Activated T-helper 1 cell treated with anti-CD3 and anti-CD28 coated beads, Interleukin-12 subunit alpha, Interleukin-12 subunit beta, Interleukin-2, Interleukin-4 antibody, amounts not matched to agents 30 ng/mL and 10 ng/mL and 1 ng/mL, durations not matched to agents 14 hours and 24 hours and 36 hours (primary cell): ENCODE data around the gene TTC39B. TPM values are rescaled to one million over a fixed set of nuclear protein-coding genes. Genes with fewer than 3 reads are reported as not detected.
"Not testable (repeated sequence)": the region's sequence is repeated elsewhere in the genome, so short reads cannot be mapped to it uniquely, and the experiment has no call there.

ENCODE experiments used
- DNase-seq: peaks from one replicate; pipeline ENCODE4 v3.0.0; 2021; ENCODE audit warnings: low spot score
- H3K27ac Mint-ChIP-seq: one replicate; pipeline ENCODE4 v1.8.0; 2021; ENCODE audit warnings: mild to moderate bottlenecking, mixed read lengths
- H3K27me3 Mint-ChIP-seq: one replicate; pipeline ENCODE4 v1.8.0; 2022; ENCODE audit warnings: mild to moderate bottlenecking, moderate library complexity, mixed read lengths; ENCODE audit not compliant: insufficient read depth
- H3K36me3 Mint-ChIP-seq: one replicate; pipeline ENCODE4 v1.8.0; 2021; ENCODE audit warnings: low read depth, mixed read lengths
- H3K4me1 Mint-ChIP-seq: one replicate; pipeline ENCODE4 v1.8.0; 2021; ENCODE audit warnings: low read depth, mixed read lengths
- H3K4me3 Mint-ChIP-seq: one replicate; pipeline ENCODE4 v1.8.0; 2021; ENCODE audit warnings: mild to moderate bottlenecking, moderate library complexity, mixed read lengths
- H3K9me3 Mint-ChIP-seq: one replicate; pipeline ENCODE4 v1.8.0; 2021; ENCODE audit warnings: mixed read lengths
- intact Hi-C: fragments of 100-400 bp; cut with micrococcal nuclease; formaldehyde crosslinking; loops from one replicate; pipeline ENCODE4 v1.15.1; 2024
- total RNA-seq: library from RNA; stranded (reverse); gene quantifications from 2 replicates; pipeline ENCODE4 v1.2.3, GENCODE V29; 2022

Gene TTC39B
- total RNA-seq, 1 donor from 2014 or later = 23.8 TPM

GRCh38 chr9:15322695-15323094 is 15.7 kb upstream of the TTC39B start:
- intact Hi-C loops, H3K27ac Mint-ChIP-seq: not testable (repeated sequence)
- peaks cover 24% of the 10 kb centered on the region for H3K9me3 Mint-ChIP-seq

GRCh38 chr9:15319661-15320060 is 12.6 kb upstream of the TTC39B start:
- H3K4me3 Mint-ChIP-seq, H3K27me3 Mint-ChIP-seq, H3K36me3 Mint-ChIP-seq, intact Hi-C loops, H3K4me1 Mint-ChIP-seq, DNase-seq, H3K27ac Mint-ChIP-seq: not testable (repeated sequence)
- H3K9me3 Mint-ChIP-seq = peaks cover 24% of the 10 kb centered on the region

More at GRCh38 chr9:15322695-15323094, 15.7 kb upstream of the TTC39B start:
- H3K4me1 Mint-ChIP-seq, DNase-seq, H3K4me3 Mint-ChIP-seq, H3K36me3 Mint-ChIP-seq, H3K27me3 Mint-ChIP-seq: not testable (repeated sequence)

GRCh38 chr9:15317836-15318235 is 10.8 kb upstream of the TTC39B start:
- Mint-ChIP-seq H3K4me3 (no peak overlapping the region), H3K36me3 (peaks cover 3% of the 10 kb centered on the region), H3K4me1 (peaks cover 10% of the 10 kb centered on the region), H3K27me3 (no peaks in the 10 kb centered on the region), H3K9me3 (peaks cover 16% of the 10 kb centered on the region), H3K27ac (no peak overlapping the region)
- intact Hi-C loops = no loop called here
- no peak for DNase-seq

GRCh38 chr9:15311607-15312006 is 4.6 kb upstream of the TTC39B start:
- H3K36me3 Mint-ChIP-seq = peaks cover 3% of the 10 kb centered on the region

GRCh38 chr9:15310107-15310850 is 3.3 kb upstream of the TTC39B start:
- peak; percentile 49 for DNase-seq
- intact Hi-C loops = loop anchor here (1.0 to 2.0 kb wide), 3 partner anchors 13 to 82 kb away; no protein-coding TSS in a partner anchor
- peaks cover 10% of the 10 kb centered on the region for H3K9me3 Mint-ChIP-seq
- peaks cover 9% of the 10 kb centered on the region for H3K36me3 Mint-ChIP-seq
- peaks cover 56% of the 10 kb centered on the region for H3K4me1 Mint-ChIP-seq
- peak overlapping the region; percentile 37 for H3K4me3 Mint-ChIP-seq
- H3K27me3 Mint-ChIP-seq = no peaks in the 10 kb centered on the region
- H3K27ac Mint-ChIP-seq = peak overlapping the region; percentile 93

More at GRCh38 chr9:15311607-15312006, 4.6 kb upstream of the TTC39B start:
- intact Hi-C loops = loop anchor here (2.0 kb wide), 1 partner anchor 15 kb away; no protein-coding TSS in a partner anchor
- Mint-ChIP-seq H3K4me3 (no peak overlapping the region), H3K27me3 (no peaks in the 10 kb centered on the region), H3K27ac (no peak overlapping the region), H3K9me3 (peaks cover 10% of the 10 kb centered on the region), H3K4me1 (peaks cover 47% of the 10 kb centered on the region)
- DNase-seq = no peak

GRCh38 chr9:15308511-15308910 is 1.5 kb upstream of the TTC39B start:
- no peak for DNase-seq
- intact Hi-C loops = no loop called here
- Mint-ChIP-seq H3K27ac (peak overlapping the region; percentile 19), H3K27me3 (no peaks in the 10 kb centered on the region), H3K36me3 (peaks cover 16% of the 10 kb centered on the region), H3K9me3 (peaks cover 6% of the 10 kb centered on the region), H3K4me1 (peaks cover 65% of the 10 kb centered on the region), H3K4me3 (peak overlapping the region; percentile 98)

GRCh38 chr9:15307523-15307841 is 466 bp upstream of the TTC39B start:
- DNase-seq = no peak
- Mint-ChIP-seq H3K4me1 (peaks cover 57% of the 10 kb centered on the region), H3K36me3 (peaks cover 15% of the 10 kb centered on the region), H3K9me3 (no peaks in the 10 kb centered on the region), H3K27ac (peak overlapping the region; percentile 95), H3K27me3 (no peaks in the 10 kb centered on the region), H3K4me3 (peak overlapping the region; percentile 98)
- intact Hi-C loops = loop anchor here (1.0 kb wide), 3 partner anchors 8 to 115 kb away; partner anchors contain the start of gene SNAPC3

GRCh38 chr9:15306068-15306756 is 804 bp downstream of the TTC39B start:
- intact Hi-C loops = loop anchor here (1.0 kb wide), 1 partner anchor 246 kb away; no protein-coding TSS in a partner anchor
- H3K4me1 Mint-ChIP-seq = peaks cover 55% of the 10 kb centered on the region
- peak overlapping the region; percentile 98 for H3K4me3 Mint-ChIP-seq
- peak overlapping the region; percentile 74 for H3K27ac Mint-ChIP-seq
- peaks cover 18% of the 10 kb centered on the region for H3K36me3 Mint-ChIP-seq
- H3K9me3 Mint-ChIP-seq = no peaks in the 10 kb centered on the region
- no peaks in the 10 kb centered on the region for H3K27me3 Mint-ChIP-seq
- no peak for DNase-seq

- H3K4me1 Mint-ChIP-seq = peaks cover 57% of the 10 kb centered on the region
- no peak for DNase-seq
- intact Hi-C loops = no loop called here
- H3K9me3 Mint-ChIP-seq = no peaks in the 10 kb centered on the region
- H3K36me3 Mint-ChIP-seq = peaks cover 22% of the 10 kb centered on the region
- peak overlapping the region; percentile 74 for H3K27ac Mint-ChIP-seq
- H3K27me3 Mint-ChIP-seq = no peaks in the 10 kb centered on the region
- H3K4me3 Mint-ChIP-seq = peak overlapping the region; percentile 98
These were observed 1.5 kb downstream of the TTC39B start for GRCh38 chr9:15305470-15305869.

- no peaks in the 10 kb centered on the region for H3K27me3 Mint-ChIP-seq
- DNase-seq = no peak
- H3K4me3 Mint-ChIP-seq = peak overlapping the region; percentile 98
- intact Hi-C loops = no loop called here
- peaks cover 57% of the 10 kb centered on the region for H3K4me1 Mint-ChIP-seq
- no peak overlapping the region for H3K27ac Mint-ChIP-seq
- H3K9me3 Mint-ChIP-seq = no peaks in the 10 kb centered on the region
- peaks cover 23% of the 10 kb centered on the region for H3K36me3 Mint-ChIP-seq
These were observed 2.4 kb downstream of the TTC39B start for GRCh38 chr9:15304632-15305031.

GRCh38 chr9:15300218-15300617 is 6.8 kb downstream of the TTC39B start:
- peaks cover 8% of the 10 kb centered on the region for H3K9me3 Mint-ChIP-seq
- no peaks in the 10 kb centered on the region for H3K27me3 Mint-ChIP-seq
- DNase-seq = no peak
- intact Hi-C loops = no loop called here
- peaks cover 41% of the 10 kb centered on the region for H3K36me3 Mint-ChIP-seq
- H3K4me3 Mint-ChIP-seq = peak overlapping the region; percentile 74
- peak overlapping the region; percentile 97 for H3K27ac Mint-ChIP-seq
- peaks cover 72% of the 10 kb centered on the region for H3K4me1 Mint-ChIP-seq

- peaks cover 37% of the 10 kb centered on the region for H3K36me3 Mint-ChIP-seq
- intact Hi-C loops = loop anchor here (1.0 to 10.0 kb wide), 6 partner anchors 8 to 605 kb away; partner anchors contain the start of genes SNAPC3, TTC39B and ZDHHC21
- no peaks in the 10 kb centered on the region for H3K27me3 Mint-ChIP-seq
- peaks cover 8% of the 10 kb centered on the region for H3K9me3 Mint-ChIP-seq
- H3K27ac Mint-ChIP-seq = peak overlapping the region; percentile 97
- DNase-seq = peak; percentile 64
- peaks cover 72% of the 10 kb centered on the region for H3K4me1 Mint-ChIP-seq
- H3K4me3 Mint-ChIP-seq = peak overlapping the region; percentile 74
These were observed 7.6 kb downstream of the TTC39B start for GRCh38 chr9:15299374-15299939.

GRCh38 chr9:15298362-15298761 is 8.7 kb downstream of the TTC39B start:
- H3K27me3 Mint-ChIP-seq = no peaks in the 10 kb centered on the region
- peaks cover 39% of the 10 kb centered on the region for H3K36me3 Mint-ChIP-seq
- H3K9me3 Mint-ChIP-seq = peaks cover 8% of the 10 kb centered on the region
- intact Hi-C loops = loop anchor here (10.0 kb wide), 2 partner anchors 304 to 604 kb away; partner anchors contain the start of gene ZDHHC21
- peak overlapping the region; percentile 97 for H3K27ac Mint-ChIP-seq
- H3K4me1 Mint-ChIP-seq = peaks cover 78% of the 10 kb centered on the region
- peak overlapping the region; percentile 74 for H3K4me3 Mint-ChIP-seq
- no peak for DNase-seq
